Kidney (tissue), 14 donors: Measurements from ENCODE around the gene MEGF8. TPM values are rescaled to one million over a fixed set of nuclear protein-coding genes. Genes with fewer than 3 reads are reported as not detected.

ENCODE experiments used
- DNase-seq, 5 donors: peaks; one replicate each; pipeline ENCODE4 v3.0.0-alpha.2; 2013 to 2020
- FAIRE-seq: peaks from 2 replicates; lab custom pipeline; 2012; peaks lifted over from hg19 to GRCh38; lab: Jason Lieb, UNC
- H3K27ac ChIP-seq, 2 donors: one replicate each; pipeline ENCODE4 v1.7.0; 2013; ENCODE audit warnings: low read depth in 2 of 2, low read length in 2 of 2, inconsistent platforms in 1 of 2
- H3K27me3 ChIP-seq: one replicate; pipeline ENCODE4 v1.7.1; 2013; ENCODE audit warnings: low read length, inconsistent platforms; ENCODE audit not compliant: control insufficient read depth, insufficient read depth
- H3K36me3 ChIP-seq, 3 donors: one replicate each; pipeline versions ENCODE4 v1.7.0 to v1.7.1; 2013; ENCODE audit warnings: low read length in 3 of 3, control low read depth in 1 of 3, inconsistent platforms in 1 of 3; ENCODE audit not compliant: insufficient read depth in 3 of 3, control insufficient read depth in 2 of 3
- H3K4me1 ChIP-seq, 3 donors: one replicate each; pipeline versions ENCODE4 v1.7.0 to v1.7.1; 2013; ENCODE audit warnings: low read length in 3 of 3, inconsistent platforms in 1 of 3, low read depth in 1 of 3; ENCODE audit not compliant: control insufficient read depth in 2 of 3, insufficient read depth in 2 of 3
- H3K4me3 ChIP-seq, 3 donors: one replicate each; pipeline versions ENCODE4 v1.7.0 to v1.8.1; 2013; ENCODE audit warnings: low read length in 3 of 3, control low read depth in 1 of 3, inconsistent platforms in 1 of 3
- H3K9ac ChIP-seq, 3 donors: one replicate each; pipeline versions ENCODE4 v1.7.0 to v1.7.1; 2013; ENCODE audit warnings: low read length in 3 of 3, control low read depth in 1 of 3, inconsistent platforms in 1 of 3
- H3K9me3 ChIP-seq, 3 donors: one replicate each; pipeline versions ENCODE4 v1.7.0 to v1.7.1; 2013; ENCODE audit warnings: low read length in 3 of 3, control low read depth in 1 of 3, inconsistent platforms in 1 of 3; ENCODE audit not compliant: control insufficient read depth in 2 of 3, insufficient read depth in 1 of 3
- intact Hi-C: fragments of 100-400 bp; cut with DNase I; formaldehyde crosslinking; loops from one replicate; pipeline ENCODE4 v1.11.1; 2022
- polyA plus RNA-seq: library from polyadenylated mRNA; stranded (reverse); fragments of 350-450 nt; fragmentation: Illumina TruSeq; extraction: RNeasy Lipid Tissue Mini Kit (QIAGEN cat#74804); gene quantifications from one replicate; pipeline ENCODE4 v1.2.3, GENCODE V29; 2014; ENCODE audit warnings: low read depth, low replicate concordance; ENCODE audit not compliant: insufficient read depth
- total RNA-seq: library from RNA; stranded (reverse); fragmentation: NEBNext Ultra II Directional; extraction: Animal tissue kit (Norgen Biotek cat#: 25700); gene quantifications from one replicate; pipeline ENCODE4 v1.2.1, GENCODE V29; 2021
- TF ChIP-seq, protein P1 (sequence below): IDR thresholded peaks from 3 replicates; pipeline ENCODE4 v1.5.1; 2012; ENCODE audit warnings: mild to moderate bottlenecking, moderate library complexity, borderline replicate concordance; ENCODE audit not compliant: insufficient read depth; ENCODE audit errors: extremely low read depth
- donor health status: control.
- donor health status: control.
- donor health status: control.
- donor health status: control.
- donor health status: control.
- donor health status: DM: yes; HTN: yes; CAD: no.
- donor health status: Normal renal cell carcinoma (clear cell type).

MEGF8 gene
- total and polyA plus RNA-seq, 2 donors from 2014 or later = 8.7 to 31.6 TPM

DNA sequence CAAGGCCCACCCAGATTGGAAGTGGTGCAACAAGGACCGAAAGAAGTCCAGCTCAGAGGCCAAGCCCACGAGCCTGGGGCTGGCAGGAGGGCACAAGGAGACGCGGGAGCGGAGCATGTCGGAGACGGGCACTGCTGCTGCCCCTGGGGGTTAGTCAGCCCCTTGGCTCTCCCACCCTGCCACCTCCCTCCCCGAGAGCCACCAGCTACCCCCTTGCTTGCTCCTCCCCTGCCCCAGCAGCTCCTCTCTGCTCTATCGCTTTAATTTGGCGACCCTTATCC, 37.7 kb upstream of the MEGF8 start:
- H3K36me3 ChIP-seq = peaks cover 0 to 27% (median 12%) of the 10 kb centered on the region in 3 donors
- intact Hi-C loops = no loop called here
- TF ChIP-seq, protein P1, sequence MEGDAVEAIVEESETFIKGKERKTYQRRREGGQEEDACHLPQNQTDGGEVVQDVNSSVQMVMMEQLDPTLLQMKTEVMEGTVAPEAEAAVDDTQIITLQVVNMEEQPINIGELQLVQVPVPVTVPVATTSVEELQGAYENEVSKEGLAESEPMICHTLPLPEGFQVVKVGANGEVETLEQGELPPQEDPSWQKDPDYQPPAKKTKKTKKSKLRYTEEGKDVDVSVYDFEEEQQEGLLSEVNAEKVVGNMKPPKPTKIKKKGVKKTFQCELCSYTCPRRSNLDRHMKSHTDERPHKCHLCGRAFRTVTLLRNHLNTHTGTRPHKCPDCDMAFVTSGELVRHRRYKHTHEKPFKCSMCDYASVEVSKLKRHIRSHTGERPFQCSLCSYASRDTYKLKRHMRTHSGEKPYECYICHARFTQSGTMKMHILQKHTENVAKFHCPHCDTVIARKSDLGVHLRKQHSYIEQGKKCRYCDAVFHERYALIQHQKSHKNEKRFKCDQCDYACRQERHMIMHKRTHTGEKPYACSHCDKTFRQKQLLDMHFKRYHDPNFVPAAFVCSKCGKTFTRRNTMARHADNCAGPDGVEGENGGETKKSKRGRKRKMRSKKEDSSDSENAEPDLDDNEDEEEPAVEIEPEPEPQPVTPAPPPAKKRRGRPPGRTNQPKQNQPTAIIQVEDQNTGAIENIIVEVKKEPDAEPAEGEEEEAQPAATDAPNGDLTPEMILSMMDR = no peak

DNA sequence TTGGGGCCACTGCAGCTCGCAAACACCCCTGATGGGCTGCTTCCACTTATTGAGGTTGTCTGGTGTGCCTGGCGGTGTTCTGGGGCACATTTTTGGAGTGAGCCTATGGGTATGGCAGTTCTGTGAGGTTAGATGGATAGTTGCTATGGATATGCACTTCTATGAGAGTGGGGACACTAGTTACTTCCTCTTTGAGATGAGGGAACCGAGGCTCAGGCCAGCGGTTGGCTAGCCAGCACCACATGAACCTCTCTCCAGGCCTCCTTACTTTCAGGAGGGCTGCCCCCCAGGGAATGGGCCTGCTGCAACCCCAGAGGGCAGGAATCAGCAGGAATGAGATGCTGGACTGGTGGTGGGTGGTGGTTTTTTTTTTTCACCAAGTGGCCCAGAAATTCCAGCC, 37.0 kb upstream of the MEGF8 start:
- DNase-seq (peak in 1 of 5 donors; percentile 32), FAIRE-seq (no peak)
- H3K27me3 ChIP-seq = no peaks in the 10 kb centered on the region
- no peak overlapping the region for H3K9ac ChIP-seq
- no peak overlapping the region for H3K4me3 ChIP-seq
- H3K4me1 ChIP-seq = peaks cover 4 to 22% (median 18%) of the 10 kb centered on the region in 3 donors
- H3K36me3 ChIP-seq = peaks cover 0 to 27% (median 12%) of the 10 kb centered on the region in 3 donors
- TF ChIP-seq, protein P1 = no peak
- H3K27ac ChIP-seq = no peak overlapping the region
- H3K9me3 ChIP-seq = no peaks in the 10 kb centered on the region
- intact Hi-C loops = no loop called here

More for the DNA sequence above, 37.7 kb upstream of the MEGF8 start:
- H3K27ac ChIP-seq = no peak overlapping the region
- no peak overlapping the region for H3K4me3 ChIP-seq
- H3K9ac ChIP-seq = no peak overlapping the region
- H3K9me3 ChIP-seq = no peaks in the 10 kb centered on the region
- H3K4me1 ChIP-seq = peaks cover 10 to 28% (median 24%) of the 10 kb centered on the region in 3 donors
- no peaks in the 10 kb centered on the region for H3K27me3 ChIP-seq
- DNase-seq (no peak), FAIRE-seq (no peak)

- Histone ChIP-seq H3K27me3 (no peaks in the 10 kb centered on the region), H3K4me3 (no peak overlapping the region), H3K9me3 (no peaks in the 10 kb centered on the region), H3K27ac (no peak overlapping the region), H3K36me3 (peaks cover 0 to 27% (median 12%) of the 10 kb centered on the region in 3 donors), H3K4me1 (peaks cover 4 to 21% (median 18%) of the 10 kb centered on the region in 3 donors), H3K9ac (no peak overlapping the region)
- DNase-seq = peak in 1 of 5 donors; percentile 79
- TF ChIP-seq, protein P1 = no peak
- intact Hi-C loops = no loop called here
- no peak for FAIRE-seq
Observed at GRCh38 chr19:42288881-42289555, 36.4 kb upstream of the MEGF8 start.
